ENCODE results near the gene CNTNAP2. TPM values are rescaled to one million over a fixed set of nuclear protein-coding genes. Genes with fewer than 3 reads are reported as not detected.

CNTNAP2 gene
- total RNA-seq, 1 experiment from 2014 or later = 0.03 TPM

DNA sequence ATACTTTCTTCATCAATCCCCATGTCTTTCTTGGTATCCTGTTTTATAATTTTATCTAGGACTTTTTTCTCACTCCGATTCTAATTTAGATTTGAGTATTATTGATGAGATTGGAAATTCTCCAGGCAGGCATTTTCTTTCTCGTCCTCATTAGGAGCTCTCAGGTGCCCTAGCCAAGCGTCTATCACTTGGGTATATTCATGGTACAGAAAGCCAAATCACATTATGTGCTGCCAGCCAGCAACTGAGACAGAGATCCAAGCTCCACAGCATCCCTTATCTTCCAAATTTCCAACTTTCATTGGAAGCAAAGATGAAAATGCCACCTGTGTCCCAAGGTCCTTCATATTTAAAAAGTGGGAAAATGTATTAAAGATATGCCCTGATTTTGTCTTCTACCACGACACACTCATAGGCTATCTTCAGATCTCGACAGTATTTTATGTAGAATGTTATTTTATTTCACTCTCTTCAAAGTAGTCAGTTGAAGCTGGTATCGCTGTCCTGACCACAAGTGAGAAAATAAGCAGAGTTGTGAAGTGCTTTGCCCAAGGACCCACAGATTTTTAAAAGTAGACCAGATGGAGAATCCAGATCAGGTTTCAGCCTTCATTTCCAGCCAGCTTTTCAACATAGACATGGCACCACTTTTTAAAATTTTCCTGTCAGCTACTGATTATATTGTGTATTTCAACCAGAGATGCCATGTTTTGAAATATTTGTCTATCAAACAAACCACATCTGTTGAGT lies 773.4 kb downstream of the CNTNAP2 start:
- TF ChIP-seq POLR2AphosphoS5 (IDR thresholded peaks at IDR 0.05; ENCODE audit: low read depth, low read length) = no peak
- no peak for TF ChIP-seq CTCF (IDR thresholded peaks at IDR 0.05)
- TF ChIP-seq, protein P1, sequence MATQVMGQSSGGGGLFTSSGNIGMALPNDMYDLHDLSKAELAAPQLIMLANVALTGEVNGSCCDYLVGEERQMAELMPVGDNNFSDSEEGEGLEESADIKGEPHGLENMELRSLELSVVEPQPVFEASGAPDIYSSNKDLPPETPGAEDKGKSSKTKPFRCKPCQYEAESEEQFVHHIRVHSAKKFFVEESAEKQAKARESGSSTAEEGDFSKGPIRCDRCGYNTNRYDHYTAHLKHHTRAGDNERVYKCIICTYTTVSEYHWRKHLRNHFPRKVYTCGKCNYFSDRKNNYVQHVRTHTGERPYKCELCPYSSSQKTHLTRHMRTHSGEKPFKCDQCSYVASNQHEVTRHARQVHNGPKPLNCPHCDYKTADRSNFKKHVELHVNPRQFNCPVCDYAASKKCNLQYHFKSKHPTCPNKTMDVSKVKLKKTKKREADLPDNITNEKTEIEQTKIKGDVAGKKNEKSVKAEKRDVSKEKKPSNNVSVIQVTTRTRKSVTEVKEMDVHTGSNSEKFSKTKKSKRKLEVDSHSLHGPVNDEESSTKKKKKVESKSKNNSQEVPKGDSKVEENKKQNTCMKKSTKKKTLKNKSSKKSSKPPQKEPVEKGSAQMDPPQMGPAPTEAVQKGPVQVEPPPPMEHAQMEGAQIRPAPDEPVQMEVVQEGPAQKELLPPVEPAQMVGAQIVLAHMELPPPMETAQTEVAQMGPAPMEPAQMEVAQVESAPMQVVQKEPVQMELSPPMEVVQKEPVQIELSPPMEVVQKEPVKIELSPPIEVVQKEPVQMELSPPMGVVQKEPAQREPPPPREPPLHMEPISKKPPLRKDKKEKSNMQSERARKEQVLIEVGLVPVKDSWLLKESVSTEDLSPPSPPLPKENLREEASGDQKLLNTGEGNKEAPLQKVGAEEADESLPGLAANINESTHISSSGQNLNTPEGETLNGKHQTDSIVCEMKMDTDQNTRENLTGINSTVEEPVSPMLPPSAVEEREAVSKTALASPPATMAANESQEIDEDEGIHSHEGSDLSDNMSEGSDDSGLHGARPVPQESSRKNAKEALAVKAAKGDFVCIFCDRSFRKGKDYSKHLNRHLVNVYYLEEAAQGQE (IDR thresholded peaks at IDR 0.05; ENCODE audit: insufficient read depth in 1 of 2, low read depth in 2 of 2, low read length in 1 of 2) = no peak
- TF ChIP-seq SIN3A (IDR thresholded peaks at IDR 0.05; ENCODE audit: borderline replicate concordance, insufficient read depth, low read depth, low read length) = no peak
- no peak for TF ChIP-seq TCF7L2 (IDR thresholded peaks at IDR 0.05; ENCODE audit: low read depth, low read length)
- Histone ChIP-seq H3K36me3 (ENCODE audit: control insufficient read depth, insufficient read depth, low read length) (no peaks in the 10 kb centered on the region), H3K4me1 (ENCODE audit: control insufficient read depth, insufficient read depth, low read length) (no peaks in the 10 kb centered on the region), H3K4me3 (ENCODE audit: low read depth in 2 of 2, low read length in 2 of 2) (no peak overlapping the region), H3K27me3 (ENCODE audit: control insufficient read depth, insufficient read depth, low read length) (no peaks in the 10 kb centered on the region), H3K27ac (ENCODE audit: low read length) (no peak overlapping the region), H3K9me3 (ENCODE audit: control insufficient read depth, insufficient read depth, low read depth, low read length) (peaks cover 2% of the 10 kb centered on the region; the same call in 1 of the 2 replicates)
- no peak for ATAC-seq
- intact Hi-C loops (cut with micrococcal nuclease; ENCODE audit: unreplicated experiment) = no loop called here
- ChIA-PET CTCF (no interaction called here), POLR2A (no interaction called here)
- no TSS peak for BruUV-seq (replicated peaks)
- DNase-seq (ENCODE audit: low read depth, low spot score) = no peak
- in situ Hi-C loops (cut with HindIII; ENCODE audit: low pct_unique_long_range_greater_than_20kb, low sequenced_read_pairs) = no loop called here

GRCh38 chr7:146892151-146892550 lies 775.5 kb downstream of the CNTNAP2 start:
- BruUV-seq (replicated peaks) = no TSS peak
- H3K9me3 ChIP-seq (ENCODE audit: control insufficient read depth, insufficient read depth, low read depth, low read length) = no peaks in the 10 kb centered on the region; the same call in 1 of the 2 replicates
- ChIA-PET POLR2A (no interaction called here), CTCF (no interaction called here)
- intact Hi-C loops (cut with micrococcal nuclease; ENCODE audit: unreplicated experiment) = no loop called here
- DNase-seq (ENCODE audit: low read depth, low spot score) (no peak), ATAC-seq (no peak)
- TF ChIP-seq POLR2AphosphoS5 (IDR thresholded peaks at IDR 0.05; ENCODE audit: low read depth, low read length) (no peak), SIN3A (IDR thresholded peaks at IDR 0.05; ENCODE audit: borderline replicate concordance, insufficient read depth, low read depth, low read length) (no peak), CTCF (IDR thresholded peaks at IDR 0.05) (no peak), TCF7L2 (IDR thresholded peaks at IDR 0.05; ENCODE audit: low read depth, low read length) (no peak)
- TF ChIP-seq, protein P1 (IDR thresholded peaks at IDR 0.05; ENCODE audit: insufficient read depth in 1 of 2, low read depth in 2 of 2, low read length in 1 of 2) = no peak
- no peaks in the 10 kb centered on the region for H3K36me3 ChIP-seq (ENCODE audit: control insufficient read depth, insufficient read depth, low read length)
- in situ Hi-C loops (cut with HindIII; ENCODE audit: low pct_unique_long_range_greater_than_20kb, low sequenced_read_pairs) = no loop called here
- no peak overlapping the region for H3K27ac ChIP-seq (ENCODE audit: low read length)
- H3K4me3 ChIP-seq (ENCODE audit: low read depth in 2 of 2, low read length in 2 of 2) = no peak overlapping the region
- no peaks in the 10 kb centered on the region for H3K27me3 ChIP-seq (ENCODE audit: control insufficient read depth, insufficient read depth, low read length)
- H3K4me1 ChIP-seq (ENCODE audit: control insufficient read depth, insufficient read depth, low read length) = no peaks in the 10 kb centered on the region
